DMS114 treated with DMSO at 0.1 percent for 48 hours (cell line): ENCODE measurements around the gene TMEM17.
"Not testable (repeated sequence)": the region's sequence is repeated elsewhere in the genome, so short reads cannot be mapped to it uniquely, and the experiment has no call there.

ENCODE experiments used
- DNase-seq: peaks from one replicate; lab custom pipeline; 2025; ENCODE audit not compliant: unreplicated experiment; lab: John Stamatoyannopoulos, UW

TMEM17 gene

GRCh38 chr2:62505750-62506420, at the start of gene TMEM17:
Gene TMEM17 (minus strand): TSS chr2:62506195. CDS start chr2:62506129, 66 bp downstream.
- DNase-seq: peak; percentile 86

GRCh38 chr2:62554440-62554839, 48.4 kb upstream of the TMEM17 start:
- no peak for DNase-seq

- no peak for DNase-seq
These were observed 44.5 kb upstream of the TMEM17 start for GRCh38 chr2:62550461-62550860.

GRCh38 chr2:62547854-62548253, 41.9 kb upstream of the TMEM17 start:
- no peak for DNase-seq

GRCh38 chr2:62545261-62545660, 39.3 kb upstream of the TMEM17 start:
- no peak for DNase-seq

GRCh38 chr2:62540408-62541168, 34.6 kb upstream of the TMEM17 start:
- DNase-seq: no peak

GRCh38 chr2:62539606-62540407, 33.8 kb upstream of the TMEM17 start:
- DNase-seq: no peak

- no peak for DNase-seq
These were observed 32.8 kb upstream of the TMEM17 start for GRCh38 chr2:62538756-62539155.

- no peak for DNase-seq
These were observed 31.8 kb upstream of the TMEM17 start for GRCh38 chr2:62537814-62538213.

- DNase-seq: no peak
These were observed 31.0 kb upstream of the TMEM17 start for GRCh38 chr2:62536873-62537547.

GRCh38 chr2:62535521-62535920, 29.5 kb upstream of the TMEM17 start:
- not testable (repeated sequence) for DNase-seq

- no peak for DNase-seq
These were observed 25.6 kb upstream of the TMEM17 start for GRCh38 chr2:62531594-62531993.

GRCh38 chr2:62529758-62530157, 23.8 kb upstream of the TMEM17 start:
- DNase-seq: no peak

- no peak for DNase-seq
These were observed 21.6 kb upstream of the TMEM17 start for GRCh38 chr2:62527478-62528210.

- no peak for DNase-seq
These were observed 20.8 kb upstream of the TMEM17 start for GRCh38 chr2:62526531-62527381.

GRCh38 chr2:62525549-62526269, 19.7 kb upstream of the TMEM17 start:
- DNase-seq: no peak

GRCh38 chr2:62524293-62524941, 18.4 kb upstream of the TMEM17 start:
- no peak for DNase-seq

- not testable (repeated sequence) for DNase-seq
These were observed 15.1 kb upstream of the TMEM17 start for GRCh38 chr2:62521061-62521460.
